Stimulated activated CD8-positive, alpha-beta memory T cell treated with anti-CD3 and anti-CD28 coated beads, Interleukin-7, amount 100 ng/mL, for 4 hours (primary cell): ENCODE data around the gene PSEN1.

Experiments
- DNase-seq, 2 donors: peaks; one replicate each; pipeline ENCODE4 v3.0.0-alpha.2; 2020; ENCODE audit warnings: low read depth in 2 of 2

PSEN1 gene

GRCh38 chr14:73253721-73254120, 117.4 kb downstream of the PSEN1 start:
- no peak for DNase-seq

GRCh38 chr14:73254247-73255004, 118.1 kb downstream of the PSEN1 start:
- no peak for DNase-seq

GRCh38 chr14:73255005-73255400, 118.7 kb downstream of the PSEN1 start:
- no peak for DNase-seq

- no peak for DNase-seq
These were observed 119.5 kb downstream of the PSEN1 start for GRCh38 chr14:73255693-73256225.

- no peak for DNase-seq
These were observed 121.8 kb downstream of the PSEN1 start for GRCh38 chr14:73258076-73258475.

- no peak for DNase-seq
These were observed 122.7 kb downstream of the PSEN1 start for GRCh38 chr14:73258845-73259611.

- DNase-seq: no peak
These were observed 123.5 kb downstream of the PSEN1 start for GRCh38 chr14:73259837-73260236.

GRCh38 chr14:73260574-73260973, 124.3 kb downstream of the PSEN1 start:
- DNase-seq: no peak

GRCh38 chr14:73261075-73261474, 124.8 kb downstream of the PSEN1 start:
- no peak for DNase-seq

- DNase-seq: no peak
These were observed 125.5 kb downstream of the PSEN1 start for GRCh38 chr14:73261520-73262426.

- no peak for DNase-seq
These were observed 126.3 kb downstream of the PSEN1 start for GRCh38 chr14:73262427-73263183.

- no peak for DNase-seq
These were observed 127.3 kb downstream of the PSEN1 start for GRCh38 chr14:73263606-73264005.

GRCh38 chr14:73264080-73264884, 128.0 kb downstream of the PSEN1 start:
- no peak for DNase-seq

- no peak for DNase-seq
These were observed 128.8 kb downstream of the PSEN1 start for GRCh38 chr14:73264885-73265720.

GRCh38 chr14:73265721-73266046, 129.4 kb downstream of the PSEN1 start:
- no peak for DNase-seq

GRCh38 chr14:73266317-73266716, 130.0 kb downstream of the PSEN1 start:
- DNase-seq: no peak

- no peak for DNase-seq
These were observed 131.2 kb downstream of the PSEN1 start for GRCh38 chr14:73267474-73267873.

GRCh38 chr14:73269729-73270531, 133.6 kb downstream of the PSEN1 start:
- no peak for DNase-seq

- no peak for DNase-seq
These were observed 136.1 kb downstream of the PSEN1 start for GRCh38 chr14:73272393-73272792.
